OCI-LY7 (cell line): ENCODE measurements around the gene HERPUD2. TPM values are rescaled to one million over a fixed set of nuclear protein-coding genes. Genes with fewer than 3 reads are reported as not detected.

Source experiments
- BruUV-seq: library from RNA; stranded (reverse); fragments of 400-500 nt; replicated peaks from 2 replicates; lab custom pipeline; 2021; lab: Mats Ljungman, UMichigan
- CTCF ChIA-PET: fragments of 300-600 bp; sonication (Branson Sonifier 250); formaldehyde crosslinking; loops from one replicate; lab custom pipeline; 2022; ENCODE audit warnings: antibody characterized with exemption; ENCODE audit not compliant: unreplicated experiment; lab: Charles Lee
- POLR2A ChIA-PET: fragments of 300-600 bp; sonication (Branson Sonifier 250); formaldehyde crosslinking; loops from one replicate; lab custom pipeline; 2022; ENCODE audit warnings: antibody characterized with exemption; lab: Charles Lee
- DNase-seq: peaks from one replicate; pipeline ENCODE4 v3.0.0-alpha.2; 2015; ENCODE audit warnings: low spot score
- H2AFZ ChIP-seq: fragments of 200-600 bp; sonication (generic), shearing (Covaris generic); 2 replicates; pipeline ENCODE4 v1.6.1; 2014; ENCODE audit warnings: mild to moderate bottlenecking, antibody characterized with exemption, low read length, moderate library complexity
- H3K27ac ChIP-seq: fragments of 200-600 bp; sonication (generic); 2 replicates; pipeline ENCODE4 v1.5.1; 2014; ENCODE audit warnings: mixed run types, low read depth, mild to moderate bottlenecking, moderate library complexity, low read length, inconsistent platforms; ENCODE audit not compliant: poor library complexity, severe bottlenecking
- H3K36me3 ChIP-seq: fragments of 200-600 bp; sonication (generic); 2 replicates; pipeline ENCODE4 v1.6.1; 2014; ENCODE audit warnings: mild to moderate bottlenecking, antibody characterized with exemption, low read length, moderate library complexity, mixed read lengths; ENCODE audit not compliant: insufficient read depth
- H3K4me1 ChIP-seq: fragments of 200-600 bp; sonication (generic); 2 replicates; pipeline ENCODE4 v1.5.1; 2014; ENCODE audit warnings: mild to moderate bottlenecking, low read length; ENCODE audit not compliant: insufficient read depth, poor library complexity, severe bottlenecking
- H3K4me2 ChIP-seq: fragments of 200-600 bp; sonication (generic); 2 replicates; pipeline ENCODE4 v1.6.1; 2014; ENCODE audit warnings: mild to moderate bottlenecking, low read length
- H3K4me3 ChIP-seq: fragments of 200-600 bp; sonication (generic); 2 replicates; pipeline ENCODE4 v1.5.1; 2014; ENCODE audit warnings: mild to moderate bottlenecking, low read depth, low read length; ENCODE audit not compliant: poor library complexity, severe bottlenecking
- H3K79me2 ChIP-seq: fragments of 200-600 bp; sonication (generic); 2 replicates; pipeline ENCODE4 v1.6.1; 2016; ENCODE audit warnings: low read depth, mild to moderate bottlenecking, low read length, moderate library complexity, mixed read lengths; ENCODE audit not compliant: insufficient read depth
- H3K9me2 ChIP-seq: fragments of 200-600 bp; sonication (generic); 2 replicates; pipeline ENCODE4 v1.6.1; 2016; ENCODE audit warnings: mild to moderate bottlenecking, low read length, mixed read lengths; ENCODE audit not compliant: insufficient read depth
- H3K9me3 ChIP-seq: fragments of 200-600 bp; sonication (generic); 2 replicates; pipeline ENCODE4 v1.6.1; 2014; ENCODE audit warnings: mild to moderate bottlenecking, mixed run types, low read length, mixed read lengths
- H4K20me1 ChIP-seq: fragments of 200-600 bp; sonication (generic); 2 replicates; pipeline ENCODE4 v1.6.1; 2014; ENCODE audit warnings: mild to moderate bottlenecking, antibody characterized with exemption, low read length, moderate library complexity, mixed read lengths; ENCODE audit not compliant: insufficient read depth
- EZH2phosphoT487 ChIP-seq: fragments of 200-600 bp; sonication (generic); IDR thresholded peaks from 2 replicates; pipeline ENCODE4 v1.6.1; 2018; ENCODE audit warnings: low read depth, borderline replicate concordance, mild to moderate bottlenecking, mixed run types, antibody characterized with exemption, low read length, moderate library complexity, mixed read lengths
- intact Hi-C: fragments of 100-400 bp; cut with micrococcal nuclease; formaldehyde crosslinking; loops from one replicate; pipeline ENCODE4 v1.10.0; 2022; ENCODE audit not compliant: unreplicated experiment
- total RNA-seq, 2 experiments: library from RNA; depleted of rRNA in 1 of 2; stranded (reverse); fragments of >200 nt in 1 of 2; shearing (Covaris generic) in 1 of 2; gene quantifications; 2 replicates each; pipeline ENCODE4 v1.2.3, GENCODE V29; 2014 to 2022
- TF ChIP-seq, protein P1 (sequence below): fragments of 200-600 bp; sonication (generic); conservative IDR thresholded peaks from 2 replicates; pipeline ENCODE4 v1.5.1; 2014; ENCODE audit warnings: mild to moderate bottlenecking, antibody characterized with exemption, low read length, moderate library complexity, mixed read lengths

HERPUD2 gene
- total RNA-seq, 2 experiments from 2014 or later = 11.9 to 20.6 TPM

- peak overlapping the region; percentile 87 for H3K4me3 ChIP-seq
- intact Hi-C loops = loop anchor here (1.0 to 10.0 kb wide), 2 partner anchors 34 to 699 kb away; no protein-coding TSS in a partner anchor
- no peaks in the 10 kb centered on the region for H3K36me3 ChIP-seq
- H3K4me1 ChIP-seq = peaks cover 35% of the 10 kb centered on the region
- H3K27ac ChIP-seq = no peak overlapping the region
- CTCF ChIA-PET = interaction anchor here (0.9 to 1.4 kb wide), 4 partner anchors 14 to 105 kb away, joined by 3 read pairs; partner anchors contain the start of gene SEPTIN7
- H3K79me2 ChIP-seq = peaks cover 44% of the 10 kb centered on the region
- DNase-seq = no peak
- POLR2A ChIA-PET = interaction anchor here (0.6 to 11.6 kb wide), 11 partner anchors 8 to 697 kb away, joined by 3 to 98 read pairs (median 5); partner anchors contain the start of gene SEPTIN7
- H2AFZ ChIP-seq = no peak overlapping the region
- H3K9me3 ChIP-seq = no peaks in the 10 kb centered on the region
- no peaks in the 10 kb centered on the region for H3K9me2 ChIP-seq
- BruUV-seq = no TSS peak
- no peak for TF ChIP-seq EZH2phosphoT487
- TF ChIP-seq, protein P1, sequence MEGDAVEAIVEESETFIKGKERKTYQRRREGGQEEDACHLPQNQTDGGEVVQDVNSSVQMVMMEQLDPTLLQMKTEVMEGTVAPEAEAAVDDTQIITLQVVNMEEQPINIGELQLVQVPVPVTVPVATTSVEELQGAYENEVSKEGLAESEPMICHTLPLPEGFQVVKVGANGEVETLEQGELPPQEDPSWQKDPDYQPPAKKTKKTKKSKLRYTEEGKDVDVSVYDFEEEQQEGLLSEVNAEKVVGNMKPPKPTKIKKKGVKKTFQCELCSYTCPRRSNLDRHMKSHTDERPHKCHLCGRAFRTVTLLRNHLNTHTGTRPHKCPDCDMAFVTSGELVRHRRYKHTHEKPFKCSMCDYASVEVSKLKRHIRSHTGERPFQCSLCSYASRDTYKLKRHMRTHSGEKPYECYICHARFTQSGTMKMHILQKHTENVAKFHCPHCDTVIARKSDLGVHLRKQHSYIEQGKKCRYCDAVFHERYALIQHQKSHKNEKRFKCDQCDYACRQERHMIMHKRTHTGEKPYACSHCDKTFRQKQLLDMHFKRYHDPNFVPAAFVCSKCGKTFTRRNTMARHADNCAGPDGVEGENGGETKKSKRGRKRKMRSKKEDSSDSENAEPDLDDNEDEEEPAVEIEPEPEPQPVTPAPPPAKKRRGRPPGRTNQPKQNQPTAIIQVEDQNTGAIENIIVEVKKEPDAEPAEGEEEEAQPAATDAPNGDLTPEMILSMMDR = no peak
- peak overlapping the region; percentile 98 for H3K4me2 ChIP-seq
- 0 out of 2 replicates have a peak, but pooled peaks cover 9% of the 10 kb centered on the region for H4K20me1 ChIP-seq
These were observed 1.1 kb upstream of the HERPUD2 start for GRCh38 chr7:35695987-35696386.

- Histone ChIP-seq H3K27ac (peak overlapping the region; percentile 52), H2AFZ (peak overlapping the region; percentile 53; the same call in 1 of the 2 replicates), H3K9me3 (no peaks in the 10 kb centered on the region), H3K9me2 (no peaks in the 10 kb centered on the region), H4K20me1 (0 out of 2 replicates have a peak, but pooled peaks cover 10% of the 10 kb centered on the region), H3K4me3 (peak overlapping the region; percentile 87), H3K4me2 (peak overlapping the region; percentile 98), H3K4me1 (peaks cover 36% of the 10 kb centered on the region), H3K36me3 (no peaks in the 10 kb centered on the region), H3K79me2 (peaks cover 49% of the 10 kb centered on the region)
- ChIA-PET CTCF (interaction anchor here (0.9 to 1.4 kb wide), 4 partner anchors 15 to 105 kb away, joined by 3 read pairs; partner anchors contain the start of gene SEPTIN7), POLR2A (interaction anchor here (1.0 to 11.6 kb wide), 11 partner anchors 10 to 697 kb away, joined by 3 to 98 read pairs (median 4); partner anchors contain the start of gene SEPTIN7)
- intact Hi-C loops = loop anchor here (1.0 to 10.0 kb wide), 2 partner anchors 35 to 699 kb away; no protein-coding TSS in a partner anchor
- BruUV-seq = TSS peak; percentile 90
- no peak for DNase-seq
- TF ChIP-seq, protein P1 = no peak
- no peak for TF ChIP-seq EZH2phosphoT487
These were observed 527 bp upstream of the HERPUD2 start for GRCh38 chr7:35695473-35695850.
